Nephron progenitor cell (in vitro differentiated cells): ENCODE results near the gene GMDS.

Experiments used
- DNase-seq: peaks from one replicate; pipeline ENCODE4 v3.0.0; 2021
- H3K27ac Mint-ChIP-seq: 2 replicates; pipeline ENCODE4 v1.8.0; 2021; ENCODE audit warnings: mild to moderate bottlenecking, moderate library complexity, mixed read lengths
- H3K27me3 Mint-ChIP-seq: 2 replicates; pipeline ENCODE4 v1.8.0; 2021; ENCODE audit warnings: mild to moderate bottlenecking, low read depth, mixed read lengths; ENCODE audit not compliant: poor library complexity
- H3K36me3 Mint-ChIP-seq: 2 replicates; pipeline ENCODE4 v1.8.0; 2021; ENCODE audit warnings: low read depth, mixed read lengths
- H3K4me1 Mint-ChIP-seq: 2 replicates; pipeline ENCODE4 v1.8.0; 2021; ENCODE audit warnings: mixed read lengths
- H3K4me3 Mint-ChIP-seq: 2 replicates; pipeline ENCODE4 v1.8.0; 2021; ENCODE audit warnings: mild to moderate bottlenecking, moderate library complexity, mixed read lengths
- H3K9me3 Mint-ChIP-seq: 2 replicates; pipeline ENCODE4 v1.8.0; 2021; ENCODE audit warnings: mild to moderate bottlenecking, moderate library complexity, mixed read lengths
- TF ChIP-seq, protein P1 (sequence below): fragments of 200-600 bp; sonication (generic); IDR thresholded peaks from 2 replicates; pipeline ENCODE4 v1.5.0; 2021; ENCODE audit warnings: antibody characterized with exemption

Gene GMDS

DNA sequence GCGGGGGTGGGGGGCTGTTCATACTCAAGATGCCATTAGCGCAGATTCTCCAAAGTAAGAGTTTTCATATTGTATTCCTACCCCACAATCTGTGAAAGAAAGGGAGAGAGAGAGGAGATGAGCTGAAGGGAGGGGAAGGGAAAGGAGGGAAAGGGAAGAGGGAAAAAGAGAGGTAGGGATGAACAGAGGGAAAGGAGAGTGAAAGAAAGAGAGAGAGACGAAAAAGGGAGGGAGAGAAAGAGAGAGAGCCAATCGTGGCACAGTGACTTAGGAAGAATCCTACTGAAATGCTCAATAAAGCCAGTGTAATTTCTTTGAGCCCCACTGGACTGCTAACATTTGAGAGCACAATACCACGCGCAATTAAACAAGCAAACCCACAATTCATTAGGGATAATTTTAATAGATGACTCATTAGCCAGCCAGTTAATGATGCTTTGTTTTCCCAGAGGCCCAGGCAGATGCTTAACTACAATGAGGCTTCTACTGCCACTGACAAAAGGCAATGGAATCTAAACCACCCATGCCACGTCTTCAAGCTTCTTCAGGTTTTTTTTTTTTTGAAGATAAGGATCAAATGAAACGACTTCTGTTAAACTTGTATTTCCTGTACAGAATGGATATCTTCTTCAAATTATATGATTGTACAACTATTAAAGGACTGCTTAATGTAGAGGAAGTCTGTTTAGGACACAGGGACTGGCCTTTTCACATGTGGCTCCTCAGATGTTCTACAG, 328.9 kb downstream of the GMDS start:
- peaks cover 4% of the 10 kb centered on the region for H3K27me3 Mint-ChIP-seq
- TF ChIP-seq, protein P1, sequence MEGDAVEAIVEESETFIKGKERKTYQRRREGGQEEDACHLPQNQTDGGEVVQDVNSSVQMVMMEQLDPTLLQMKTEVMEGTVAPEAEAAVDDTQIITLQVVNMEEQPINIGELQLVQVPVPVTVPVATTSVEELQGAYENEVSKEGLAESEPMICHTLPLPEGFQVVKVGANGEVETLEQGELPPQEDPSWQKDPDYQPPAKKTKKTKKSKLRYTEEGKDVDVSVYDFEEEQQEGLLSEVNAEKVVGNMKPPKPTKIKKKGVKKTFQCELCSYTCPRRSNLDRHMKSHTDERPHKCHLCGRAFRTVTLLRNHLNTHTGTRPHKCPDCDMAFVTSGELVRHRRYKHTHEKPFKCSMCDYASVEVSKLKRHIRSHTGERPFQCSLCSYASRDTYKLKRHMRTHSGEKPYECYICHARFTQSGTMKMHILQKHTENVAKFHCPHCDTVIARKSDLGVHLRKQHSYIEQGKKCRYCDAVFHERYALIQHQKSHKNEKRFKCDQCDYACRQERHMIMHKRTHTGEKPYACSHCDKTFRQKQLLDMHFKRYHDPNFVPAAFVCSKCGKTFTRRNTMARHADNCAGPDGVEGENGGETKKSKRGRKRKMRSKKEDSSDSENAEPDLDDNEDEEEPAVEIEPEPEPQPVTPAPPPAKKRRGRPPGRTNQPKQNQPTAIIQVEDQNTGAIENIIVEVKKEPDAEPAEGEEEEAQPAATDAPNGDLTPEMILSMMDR = no peak
- peaks cover 26% of the 10 kb centered on the region for H3K4me1 Mint-ChIP-seq
- H3K4me3 Mint-ChIP-seq = no peak overlapping the region
- H3K36me3 Mint-ChIP-seq = peaks cover 5% of the 10 kb centered on the region
- DNase-seq = no peak
- H3K9me3 Mint-ChIP-seq = peaks cover 3% of the 10 kb centered on the region
- H3K27ac Mint-ChIP-seq = no peak overlapping the region

DNA sequence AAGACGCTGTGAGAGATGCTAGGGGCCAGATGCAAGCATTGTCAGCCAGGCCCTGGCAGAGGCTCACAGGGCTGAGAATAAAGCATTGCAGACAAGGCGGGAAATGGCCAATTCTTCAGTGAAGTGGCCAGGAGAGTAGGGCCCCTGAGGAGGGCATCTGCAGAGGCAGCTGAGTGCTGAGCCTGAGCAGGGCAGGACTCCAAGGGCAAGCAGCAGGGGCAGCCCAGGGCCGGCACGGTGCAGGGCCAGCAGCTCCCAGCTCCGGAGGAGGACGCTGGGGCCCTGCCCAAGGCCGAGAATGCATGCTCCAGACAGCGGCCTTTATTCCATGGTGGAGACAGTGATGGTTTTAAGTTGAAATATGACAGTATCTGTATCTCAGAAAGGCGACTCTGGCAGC, 330.2 kb downstream of the GMDS start:
- peaks cover 3% of the 10 kb centered on the region for H3K9me3 Mint-ChIP-seq
- H3K27ac Mint-ChIP-seq = no peak overlapping the region
- TF ChIP-seq, protein P1 = no peak
- H3K36me3 Mint-ChIP-seq = peaks cover 5% of the 10 kb centered on the region
- no peak for DNase-seq
- H3K27me3 Mint-ChIP-seq = peaks cover 4% of the 10 kb centered on the region
- peaks cover 32% of the 10 kb centered on the region for H3K4me1 Mint-ChIP-seq
- no peak overlapping the region for H3K4me3 Mint-ChIP-seq

GRCh38 chr6:1913577-1913976, 331.8 kb downstream of the GMDS start:
- no peak overlapping the region for H3K4me3 Mint-ChIP-seq
- peaks cover 3% of the 10 kb centered on the region for H3K9me3 Mint-ChIP-seq
- DNase-seq = no peak
- no peaks in the 10 kb centered on the region for H3K27me3 Mint-ChIP-seq
- peaks cover 42% of the 10 kb centered on the region for H3K4me1 Mint-ChIP-seq
- H3K36me3 Mint-ChIP-seq = peaks cover 5% of the 10 kb centered on the region
- H3K27ac Mint-ChIP-seq = no peak overlapping the region
- TF ChIP-seq, protein P1 = no peak

- H3K9me3 Mint-ChIP-seq = peaks cover 3% of the 10 kb centered on the region
- peaks cover 5% of the 10 kb centered on the region for H3K36me3 Mint-ChIP-seq
- H3K27me3 Mint-ChIP-seq = peaks cover 5% of the 10 kb centered on the region
- H3K4me1 Mint-ChIP-seq = peaks cover 44% of the 10 kb centered on the region
- TF ChIP-seq, protein P1 = no peak
- H3K27ac Mint-ChIP-seq = no peak overlapping the region
- no peak overlapping the region for H3K4me3 Mint-ChIP-seq
- no peak for DNase-seq
Measured at GRCh38 chr6:1912731-1913130, 332.7 kb downstream of the GMDS start.

DNA sequence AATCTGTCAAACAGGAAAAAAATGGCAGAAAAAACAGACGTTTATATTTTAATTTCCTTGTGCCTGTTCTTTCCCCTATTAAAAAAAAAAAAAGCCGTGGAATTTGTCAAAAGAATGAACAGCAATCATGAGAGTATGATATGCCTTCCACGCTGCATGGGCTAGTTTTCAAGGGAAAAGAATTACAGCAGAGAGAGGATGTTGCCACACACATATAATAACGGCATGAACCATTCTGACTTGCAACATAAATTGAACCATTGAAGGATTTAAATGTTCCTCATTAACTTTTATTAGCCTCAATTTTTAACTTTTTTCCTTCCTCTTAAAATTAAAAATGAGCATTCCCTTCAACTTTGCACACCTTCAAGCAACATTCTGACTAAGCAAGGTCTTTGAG, 333.9 kb downstream of the GMDS start:
- Mint-ChIP-seq H3K36me3 (peaks cover 5% of the 10 kb centered on the region), H3K27ac (no peak overlapping the region), H3K4me1 (peaks cover 42% of the 10 kb centered on the region)

More for the DNA sequence above, 333.9 kb downstream of the GMDS start:
- Mint-ChIP-seq H3K9me3 (peaks cover 3% of the 10 kb centered on the region), H3K4me3 (no peak overlapping the region), H3K27me3 (peaks cover 9% of the 10 kb centered on the region)
- no peak for DNase-seq
- TF ChIP-seq, protein P1 = no peak
